Stimulated activated CD4-positive, alpha-beta T cell treated with anti-CD3 and anti-CD28 coated beads, Interleukin-12 subunit alpha, Interleukin-12 subunit beta, amount 100 ng/mL, for 4 hours (primary cell): ENCODE data around the gene ZBTB24.

ENCODE experiments used
- DNase-seq: peaks from one replicate; pipeline ENCODE4 v3.0.0-alpha.2; 2020

Gene ZBTB24

DNA sequence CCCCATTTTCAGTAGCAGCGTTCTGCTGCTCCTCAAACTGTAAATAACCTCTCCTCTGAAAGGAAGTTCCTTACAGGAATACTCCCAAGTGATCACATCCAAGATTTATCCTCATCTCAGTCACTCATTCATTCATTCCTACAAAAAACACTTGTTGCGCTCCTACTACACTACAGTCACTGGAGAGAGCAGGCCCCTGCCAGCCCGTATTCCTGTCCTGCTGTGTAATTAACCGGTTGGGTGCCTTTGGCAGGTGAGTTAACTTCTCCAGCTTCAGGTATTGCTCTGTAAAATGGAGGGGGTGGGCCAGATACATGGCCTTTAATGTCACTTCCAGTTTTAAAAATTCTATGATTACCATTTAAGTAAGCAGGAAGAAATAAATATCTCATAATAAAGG, 15.0 kb upstream of the ZBTB24 start:
- DNase-seq, result no peak

DNA sequence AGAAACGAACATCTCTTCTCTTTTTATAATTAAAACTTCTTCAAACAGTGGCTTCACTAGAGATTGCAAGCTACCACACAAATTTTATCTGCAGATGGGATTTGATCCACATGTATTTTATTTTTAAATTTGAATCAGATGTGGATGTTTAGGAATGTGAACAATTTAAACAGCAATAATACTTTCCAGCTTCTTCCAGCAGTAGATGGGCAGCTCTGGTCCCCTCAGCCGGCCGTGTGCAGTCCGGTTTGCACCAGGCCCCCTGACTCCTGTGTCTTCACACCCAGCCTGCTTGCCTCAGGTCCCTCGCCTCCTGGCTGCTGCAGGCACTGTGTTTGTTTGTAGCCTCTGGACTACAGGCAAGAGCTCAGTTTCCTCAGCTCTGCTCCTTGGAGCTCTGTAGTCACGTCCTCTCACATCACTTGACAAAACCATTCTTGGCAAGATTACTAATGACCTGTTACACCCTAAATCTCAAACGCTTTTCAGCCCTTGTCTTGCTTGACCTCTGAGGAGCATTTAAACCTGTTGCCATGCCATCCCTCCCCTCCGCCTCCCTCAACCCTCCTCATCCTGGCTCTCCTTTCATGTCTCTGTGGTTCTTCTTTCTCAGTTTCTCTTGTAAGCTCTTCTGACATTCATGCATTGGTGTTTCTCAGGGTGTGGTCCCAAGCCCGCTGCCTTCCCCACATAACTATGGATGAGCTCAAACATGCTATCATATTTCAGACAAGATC, 13.2 kb upstream of the ZBTB24 start:
- no peak for DNase-seq

DNA sequence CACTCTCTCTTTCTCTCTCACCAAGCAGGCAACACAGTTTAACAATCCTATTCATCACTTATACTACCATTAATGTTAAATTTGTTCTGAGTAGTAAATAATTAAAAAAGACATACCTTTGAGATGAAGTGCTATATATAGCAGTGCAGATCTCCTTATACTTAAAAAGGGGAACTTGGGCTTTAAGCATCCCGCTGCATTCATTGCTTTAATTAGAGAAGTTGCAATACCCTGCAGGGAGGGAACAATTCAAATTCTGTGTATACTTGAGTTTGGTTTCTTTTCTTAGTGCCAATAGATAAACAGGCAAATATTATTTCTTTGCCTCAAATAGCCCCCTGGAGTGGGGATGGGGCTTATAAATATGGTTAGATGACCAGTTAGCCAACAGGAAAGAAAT, 10.8 kb upstream of the ZBTB24 start:
- DNase-seq, result no peak

- no peak for DNase-seq
Measured at GRCh38 chr6:109491207-109491938, 8.4 kb upstream of the ZBTB24 start.

DNA sequence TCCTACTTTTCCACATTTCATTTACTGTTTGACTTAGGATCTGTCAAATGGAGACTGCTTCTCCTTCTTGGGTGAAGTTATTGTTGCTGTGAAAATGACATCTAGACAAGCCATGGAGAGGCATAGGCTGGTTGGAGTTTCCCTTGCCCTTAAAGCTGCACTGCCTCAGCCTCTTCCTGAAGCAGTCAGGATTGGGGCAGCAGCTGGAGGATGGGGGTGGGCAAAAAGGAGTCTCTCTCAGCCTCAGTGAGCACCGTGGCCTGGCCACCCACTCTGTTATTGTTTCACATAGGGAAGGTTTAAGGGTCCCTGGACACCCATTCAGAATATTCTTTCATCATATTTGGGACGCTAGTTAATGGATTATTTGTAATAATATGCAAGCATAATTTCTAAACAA, 7.7 kb upstream of the ZBTB24 start:
- DNase-seq, result no peak

DNA sequence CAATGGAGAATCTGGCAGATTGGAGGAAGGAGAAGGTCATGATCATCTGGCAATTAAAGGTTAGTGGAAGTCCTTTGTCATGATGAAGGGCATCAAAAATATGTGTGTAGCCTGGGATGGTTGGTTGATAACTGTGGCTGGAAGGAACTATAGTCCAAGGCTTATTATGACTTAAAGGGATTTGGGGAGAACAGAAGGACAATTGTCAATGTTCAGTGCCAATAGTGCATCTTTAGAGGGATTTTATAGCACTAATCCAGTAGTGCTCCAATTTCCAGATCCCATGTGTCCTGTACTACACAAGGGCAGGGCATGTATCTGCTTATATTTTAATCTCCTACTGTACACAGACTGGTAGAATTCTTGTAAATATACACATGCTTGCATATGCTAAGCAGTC, 5.0 kb upstream of the ZBTB24 start:
- no peak for DNase-seq

- no peak for DNase-seq
Measured at GRCh38 chr6:109486068-109486467, 3.0 kb upstream of the ZBTB24 start.

DNA sequence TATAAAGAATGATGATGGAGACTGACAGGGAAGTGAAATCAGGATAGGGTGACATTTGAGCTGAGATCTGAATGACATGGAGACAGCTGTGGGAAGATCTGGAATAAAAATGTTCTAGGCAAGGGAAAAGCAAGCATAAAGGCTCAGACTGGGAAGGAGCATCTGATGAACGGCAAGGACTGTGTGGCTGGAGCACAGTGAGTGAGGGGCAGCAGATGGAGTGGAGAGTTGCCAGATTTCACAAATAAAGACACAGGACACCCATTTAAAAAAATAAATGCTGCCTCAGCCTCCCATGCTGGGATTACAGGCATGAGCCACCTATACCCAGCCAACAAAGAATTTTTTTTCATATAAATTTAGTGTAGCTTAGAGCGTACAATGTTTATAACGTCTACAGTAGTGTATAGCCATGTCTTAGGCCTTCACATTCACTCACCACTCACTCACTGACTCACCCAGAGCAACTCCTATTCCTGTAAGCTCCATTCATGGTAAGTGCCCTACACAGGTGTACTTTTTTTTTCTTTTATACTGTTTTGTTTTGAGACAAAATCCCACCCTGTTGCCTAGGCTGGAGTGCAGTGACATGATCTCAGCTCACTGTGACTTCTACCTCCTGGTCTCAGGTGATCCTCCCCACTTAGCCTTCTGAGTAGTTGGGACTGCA, 2.4 kb upstream of the ZBTB24 start:
- DNase-seq, result no peak

- no peak for DNase-seq
Measured at GRCh38 chr6:109484122-109484521, 1.1 kb upstream of the ZBTB24 start.

GRCh38 chr6:109483735-109484057, 677 bp upstream of the ZBTB24 start:
- no peak for DNase-seq

- DNase-seq, result no peak
Measured at GRCh38 chr6:109480993-109481480, 2.0 kb downstream of the ZBTB24 start.

DNA sequence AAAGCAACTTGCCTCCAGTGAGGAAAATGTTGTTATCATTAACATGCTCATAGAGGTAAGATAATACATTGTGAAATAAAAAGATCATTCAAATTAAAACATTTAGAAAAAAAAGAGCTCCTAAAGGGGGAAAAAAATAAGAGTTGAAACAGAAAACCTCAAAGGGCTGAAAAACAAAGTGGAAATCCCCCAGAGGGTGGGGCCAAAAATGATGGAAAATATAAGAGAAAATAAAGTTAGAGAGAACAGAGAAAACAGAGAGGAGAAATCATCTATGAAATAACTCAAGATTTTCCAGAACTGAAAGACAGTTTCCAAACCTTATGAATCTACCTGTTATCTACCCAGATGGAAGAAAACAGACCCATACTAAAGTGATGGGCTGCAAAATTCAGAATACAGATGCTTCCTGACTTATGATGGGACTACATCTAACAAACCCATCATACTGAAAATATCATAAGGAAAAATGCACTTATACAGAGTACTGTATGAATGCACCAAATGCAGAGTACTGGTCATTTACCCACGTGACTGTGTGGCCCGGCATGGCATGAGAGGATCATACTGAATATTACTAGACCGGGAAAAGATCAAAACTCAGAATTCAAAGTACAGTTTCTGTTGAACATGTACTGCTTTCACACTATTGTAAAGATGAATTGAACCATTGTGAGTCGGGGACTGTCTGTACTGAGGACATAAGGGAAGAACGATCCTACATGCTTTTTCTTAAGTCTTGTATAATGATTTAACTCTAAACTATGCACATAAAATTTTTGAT, 4.0 kb downstream of the ZBTB24 start:
- DNase-seq, result no peak

GRCh38 chr6:109478222-109478805, 4.7 kb downstream of the ZBTB24 start:
- DNase-seq, result no peak

DNA sequence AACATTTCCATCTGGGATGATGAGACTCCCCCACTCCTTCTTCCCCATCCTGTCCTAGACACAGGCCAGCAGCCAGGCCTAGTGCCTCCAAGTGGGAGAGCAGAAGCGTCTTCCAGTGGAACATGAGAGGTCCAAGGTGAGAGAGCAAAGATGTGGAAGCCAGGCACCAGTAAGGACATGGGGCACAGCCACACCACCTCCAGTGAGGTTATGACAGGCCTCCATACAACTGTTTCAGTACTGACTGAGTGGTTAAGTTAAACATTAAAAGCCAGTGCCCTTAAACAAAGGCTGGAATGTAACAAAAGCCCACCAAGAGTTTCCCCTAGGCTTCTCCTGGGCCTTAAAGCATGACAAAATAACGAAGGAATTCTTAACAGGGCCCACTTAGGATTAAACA, 5.3 kb downstream of the ZBTB24 start:
- no peak for DNase-seq

DNA sequence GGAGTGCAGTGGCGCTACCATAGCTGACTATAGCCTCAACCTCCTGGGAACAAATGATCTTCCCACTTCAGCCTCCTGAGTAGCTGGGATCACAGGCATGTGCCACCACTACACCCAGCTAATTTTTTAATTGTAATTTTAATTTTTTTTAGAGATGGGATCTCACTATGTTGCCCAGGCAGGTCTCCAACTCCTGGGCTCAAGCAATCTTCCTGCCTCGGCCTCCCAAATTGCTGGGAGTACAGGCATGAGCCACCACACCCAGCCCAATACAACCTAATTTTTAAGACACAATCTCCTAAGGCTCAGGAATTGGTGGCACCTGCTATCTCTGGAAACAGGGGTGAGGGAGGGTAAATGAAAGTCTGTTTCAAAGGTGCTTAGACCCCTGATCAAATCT, 5.8 kb downstream of the ZBTB24 start:
- DNase-seq, result no peak

DNA sequence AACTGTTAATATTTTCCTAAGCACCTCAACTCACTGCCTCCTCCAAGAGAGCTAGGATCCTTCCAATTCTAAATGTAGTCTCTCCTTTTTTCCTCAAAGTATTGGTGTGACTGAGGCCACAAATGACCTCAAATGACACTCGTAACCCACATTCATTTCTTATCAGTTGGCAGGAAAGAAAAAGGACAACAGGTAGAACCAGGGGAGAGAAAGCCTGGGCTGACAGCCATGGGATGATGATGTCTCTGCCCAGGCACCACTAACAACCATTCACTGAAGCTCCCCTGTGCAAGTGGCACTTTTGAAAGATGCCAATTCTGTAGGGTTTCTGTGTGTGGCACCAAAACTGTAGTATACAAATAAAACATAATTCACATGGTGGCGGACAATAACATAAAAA, 7.4 kb downstream of the ZBTB24 start:
- DNase-seq, result no peak

DNA sequence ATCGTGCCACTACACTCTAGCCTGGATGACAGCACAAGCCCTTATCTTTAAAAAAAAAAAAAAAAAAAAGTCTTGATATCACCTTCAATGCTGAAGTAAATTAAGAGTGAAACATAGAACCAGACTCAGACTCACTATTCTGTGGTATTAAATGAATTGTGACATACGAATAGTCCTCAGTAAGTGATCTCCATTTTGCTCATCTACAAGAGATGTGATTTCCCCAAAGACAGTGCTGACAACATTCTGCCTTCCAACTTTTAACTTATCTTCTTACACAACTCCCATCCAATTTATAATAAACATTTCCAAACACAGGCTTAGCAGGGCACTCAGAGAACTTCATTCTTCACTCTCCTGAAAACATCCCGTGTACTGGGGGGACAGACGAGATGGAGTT, 8.0 kb downstream of the ZBTB24 start:
- DNase-seq, result no peak

DNA sequence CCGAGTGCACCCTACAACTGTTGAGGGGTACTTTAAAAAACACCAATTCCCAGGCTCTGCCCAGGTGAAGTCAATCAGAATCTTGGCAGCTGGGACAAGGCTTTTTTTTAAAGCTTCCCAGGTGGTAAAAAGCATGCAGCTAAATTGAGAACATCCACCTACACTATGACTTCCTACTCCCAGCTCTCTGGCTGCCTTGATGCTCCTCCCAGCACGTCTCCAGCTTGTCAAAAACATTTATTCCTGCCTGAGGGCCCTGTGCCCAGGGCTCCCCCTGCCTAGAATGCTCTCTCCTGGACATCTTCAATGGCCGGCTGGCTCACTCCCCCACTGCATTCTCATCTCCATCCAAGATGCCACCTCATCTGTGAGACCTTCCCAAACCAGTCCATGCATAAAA, 9.9 kb downstream of the ZBTB24 start:
- DNase-seq, result no peak

DNA sequence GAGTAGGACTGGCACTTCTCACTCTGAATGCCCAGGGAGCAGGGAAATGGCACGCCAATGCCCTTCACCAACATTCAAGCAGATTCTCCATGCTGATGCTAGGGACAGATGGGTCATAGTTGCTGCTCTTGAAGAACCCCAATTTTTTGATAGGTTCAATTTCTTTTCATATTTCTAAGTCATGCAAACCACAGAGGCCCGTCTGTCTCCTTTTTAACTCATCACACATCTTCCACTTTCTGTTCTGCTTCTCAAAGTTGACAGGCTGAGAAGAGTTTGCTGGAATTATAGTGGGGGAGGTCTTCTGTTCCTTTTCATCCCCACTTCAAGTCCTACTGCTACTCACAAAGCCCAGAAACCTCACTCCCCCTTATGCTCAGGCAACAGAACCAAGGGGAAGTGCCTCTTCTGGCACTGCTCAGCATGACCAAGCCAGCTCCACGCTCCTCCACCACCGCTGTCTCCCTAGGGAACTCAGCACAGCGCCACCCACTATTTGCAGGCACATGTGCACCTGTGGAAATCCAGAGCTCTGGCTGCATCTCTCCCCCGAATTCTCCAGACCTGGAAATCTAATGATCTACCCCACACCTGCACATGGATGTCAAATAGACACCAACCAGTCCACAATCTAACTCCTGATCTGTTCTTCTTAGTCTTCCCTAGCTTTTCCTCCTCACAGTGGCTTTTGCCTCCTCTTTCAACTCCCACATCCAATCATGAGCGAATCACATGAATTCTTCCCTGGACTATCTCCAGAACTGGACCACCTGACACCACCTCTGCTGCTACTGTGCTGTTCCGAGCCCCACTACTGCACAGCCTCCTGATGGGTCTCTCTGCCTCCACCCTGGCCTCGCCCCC, 10.7 kb downstream of the ZBTB24 start:
- DNase-seq, result no peak

DNA sequence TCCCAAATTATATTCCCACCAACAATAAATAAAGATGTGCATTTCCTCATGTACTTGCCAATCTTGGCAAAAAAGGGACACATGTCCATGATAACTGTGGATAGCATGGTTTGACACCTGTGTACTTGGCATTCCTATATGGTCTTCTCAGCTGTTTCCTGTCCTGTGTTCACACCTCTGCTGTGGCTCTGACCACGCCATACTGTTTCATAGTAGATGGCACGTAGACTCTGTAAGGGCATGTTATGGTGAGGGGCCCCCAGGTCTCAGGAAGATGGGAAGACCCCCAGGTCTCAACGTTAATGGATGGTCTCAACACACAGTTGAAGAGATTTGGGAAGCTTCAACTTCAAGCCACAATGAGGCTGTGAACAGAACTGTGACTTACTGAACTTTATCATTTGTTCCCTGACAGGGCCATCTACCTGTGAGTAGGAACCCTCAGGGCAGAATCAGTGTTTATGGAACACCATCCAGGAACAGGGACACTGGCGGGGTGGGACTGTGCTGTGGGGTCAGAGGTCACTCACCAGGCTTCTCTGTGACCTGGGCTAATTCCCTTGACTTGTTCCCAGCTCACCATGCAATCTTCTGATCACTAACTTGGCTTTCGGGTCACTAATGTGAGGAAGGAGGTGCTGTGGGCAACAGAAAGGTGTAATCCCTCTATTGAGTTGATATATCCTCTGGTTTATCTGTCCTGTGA, 11.8 kb downstream of the ZBTB24 start:
- no peak for DNase-seq

- DNase-seq, result no peak
Measured at GRCh38 chr6:109469591-109470189, 13.3 kb downstream of the ZBTB24 start.
